T-helper 22 cell (primary cell): ENCODE measurements around the gene TDRD12.
"Not testable (repeated sequence)": the region's sequence is repeated elsewhere in the genome, so short reads cannot be mapped to it uniquely, and the experiment has no call there.

Experiments used
- DNase-seq: peaks from one replicate; pipeline ENCODE4 v3.0.0-alpha.2; 2020; ENCODE audit warnings: low read depth

The TDRD12 gene

DNA sequence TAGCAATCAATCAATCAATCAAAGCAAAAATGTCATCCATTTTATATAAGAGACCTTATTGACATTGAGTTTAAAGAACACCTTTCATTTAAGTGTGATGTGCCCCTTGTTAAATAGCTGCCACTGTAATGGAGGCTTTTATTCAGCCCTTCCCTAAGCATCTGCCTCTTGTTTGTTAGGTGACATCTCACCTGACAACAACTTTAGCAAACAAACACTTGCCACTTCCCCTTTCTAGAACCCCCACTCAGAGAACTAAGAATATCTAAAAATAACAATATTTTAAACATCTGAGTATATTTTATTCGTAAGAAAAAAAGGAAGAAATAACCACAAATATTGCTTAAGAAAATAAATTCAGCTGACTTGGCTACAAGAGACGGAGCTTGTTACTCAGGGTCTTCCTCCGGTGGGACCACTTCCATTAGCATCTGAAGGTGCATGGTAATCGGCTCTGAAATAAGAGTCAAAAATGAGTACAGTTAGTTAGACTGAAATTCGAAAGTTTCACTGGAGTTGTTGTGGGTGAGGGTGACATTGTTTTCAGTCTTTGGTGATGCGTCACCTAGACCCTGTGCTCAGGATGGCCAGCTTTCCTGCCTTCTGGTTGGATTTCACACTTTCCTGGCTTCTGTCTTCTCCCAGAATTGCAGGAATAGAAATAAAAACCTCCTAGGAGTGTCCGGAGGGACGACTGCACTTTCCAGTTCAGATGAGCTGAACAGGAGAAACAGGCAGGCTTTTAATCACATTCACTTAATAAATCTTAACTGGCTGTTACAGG, 110.9 kb downstream of the TDRD12 start:
- DNase-seq, result no peak

- no peak for DNase-seq
These were observed 112.0 kb downstream of the TDRD12 start for GRCh38 chr19:32831611-32832010.

GRCh38 chr19:32832094-32832493, 112.5 kb downstream of the TDRD12 start:
- not testable (repeated sequence) for DNase-seq

DNA sequence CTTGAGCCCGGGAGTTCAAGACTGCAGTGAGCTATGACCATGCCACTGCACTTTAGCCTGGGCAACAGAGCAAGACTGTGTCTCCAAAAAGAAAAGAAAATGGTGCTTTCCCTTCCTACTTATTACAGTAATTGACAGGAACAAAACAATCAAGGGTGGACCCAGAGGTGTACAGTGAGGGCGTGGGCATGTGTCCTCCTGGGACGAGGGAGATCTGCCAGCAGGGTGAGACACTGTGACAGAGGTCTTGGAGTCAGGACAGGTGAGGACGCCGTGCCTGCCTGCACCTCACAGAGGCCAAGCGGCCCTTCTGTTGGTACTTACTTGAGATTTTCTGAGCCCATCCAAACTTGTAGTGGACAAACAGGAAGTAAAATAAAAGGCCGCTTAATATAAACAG, 113.3 kb downstream of the TDRD12 start:
- DNase-seq, result not testable (repeated sequence)

DNA sequence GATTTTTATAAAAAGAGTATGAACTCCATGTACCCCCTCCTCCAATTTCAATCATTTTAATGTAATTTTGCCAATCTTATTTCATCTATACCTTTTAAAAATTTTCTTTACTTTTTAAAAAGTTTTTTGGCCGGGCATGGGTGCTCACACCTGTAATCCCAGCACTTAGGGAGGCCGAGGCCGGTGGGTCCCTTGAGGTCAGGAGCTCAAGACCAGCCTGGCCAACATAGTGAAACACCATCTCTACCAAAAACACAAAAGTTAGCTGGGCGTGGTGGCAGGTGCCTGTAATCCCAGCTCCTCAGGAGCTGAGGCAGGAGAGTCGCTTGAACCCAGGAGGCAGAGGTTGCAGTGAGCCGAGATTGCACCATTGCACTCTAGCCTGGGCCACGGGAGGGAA, 113.8 kb downstream of the TDRD12 start:
- DNase-seq, result not testable (repeated sequence)

DNA sequence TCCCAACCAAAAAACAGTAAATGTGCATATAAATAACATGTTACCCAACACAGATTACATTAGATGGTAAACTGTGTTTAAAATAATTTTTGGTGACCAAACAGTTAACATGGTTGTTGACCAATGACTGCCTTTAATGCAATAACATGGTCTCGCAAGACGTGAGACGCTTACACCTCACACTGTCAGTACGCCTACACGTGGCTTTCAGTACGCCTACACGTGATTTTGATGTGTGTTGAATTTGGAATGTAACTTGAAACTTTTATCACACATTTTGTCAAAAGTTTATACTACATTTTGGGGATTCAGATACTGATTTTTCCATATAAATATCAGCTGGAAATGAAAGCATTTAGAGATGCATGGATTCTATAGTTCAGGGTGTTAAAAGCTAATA, 118.0 kb downstream of the TDRD12 start:
- no peak for DNase-seq

DNA sequence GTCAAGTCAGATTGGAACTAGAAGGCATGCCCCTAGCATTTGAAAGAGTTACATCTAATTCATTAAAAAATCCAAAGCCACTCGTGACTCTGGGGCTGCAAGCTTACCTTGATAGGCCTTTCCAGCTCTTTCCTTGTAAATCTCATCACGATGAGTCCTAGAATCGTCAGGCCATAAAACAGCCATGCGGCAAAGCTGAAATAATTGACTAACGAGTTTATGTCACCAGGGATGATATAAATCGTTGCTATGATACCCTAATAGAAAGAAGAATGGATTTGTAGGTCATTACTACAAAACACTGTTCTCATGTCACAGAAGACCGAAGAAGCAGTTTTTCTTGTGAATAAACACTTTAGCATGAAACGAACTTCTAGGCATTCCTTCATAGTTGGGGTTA, 122.5 kb downstream of the TDRD12 start:
- DNase-seq, result no peak

- DNase-seq, result no peak
These were observed 124.2 kb downstream of the TDRD12 start for GRCh38 chr19:32843716-32844245.

- DNase-seq, result not testable (repeated sequence)
These were observed 128.5 kb downstream of the TDRD12 start for GRCh38 chr19:32848035-32848434.

- DNase-seq, result no peak
These were observed 132.6 kb downstream of the TDRD12 start for GRCh38 chr19:32852216-32852615.

DNA sequence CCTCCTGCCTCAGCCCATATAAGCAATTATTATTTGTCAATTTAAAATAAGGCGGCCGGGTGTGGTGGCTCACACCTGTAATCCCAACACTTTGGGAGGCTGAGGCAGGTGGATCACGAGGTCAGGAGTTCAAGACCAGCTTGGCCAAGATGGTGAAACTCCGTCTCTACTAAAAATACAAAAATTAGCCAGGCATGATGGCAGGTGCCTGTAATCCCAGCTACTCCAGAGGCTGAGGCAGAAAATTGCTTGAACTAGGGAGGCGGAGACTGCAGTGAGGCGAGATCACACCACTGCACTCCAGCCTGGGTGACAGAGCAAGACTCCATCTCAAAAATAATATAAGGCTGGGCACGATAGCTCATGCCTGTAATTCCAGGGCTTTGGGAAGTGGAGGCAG, 137.3 kb downstream of the TDRD12 start:
- not testable (repeated sequence) for DNase-seq

DNA sequence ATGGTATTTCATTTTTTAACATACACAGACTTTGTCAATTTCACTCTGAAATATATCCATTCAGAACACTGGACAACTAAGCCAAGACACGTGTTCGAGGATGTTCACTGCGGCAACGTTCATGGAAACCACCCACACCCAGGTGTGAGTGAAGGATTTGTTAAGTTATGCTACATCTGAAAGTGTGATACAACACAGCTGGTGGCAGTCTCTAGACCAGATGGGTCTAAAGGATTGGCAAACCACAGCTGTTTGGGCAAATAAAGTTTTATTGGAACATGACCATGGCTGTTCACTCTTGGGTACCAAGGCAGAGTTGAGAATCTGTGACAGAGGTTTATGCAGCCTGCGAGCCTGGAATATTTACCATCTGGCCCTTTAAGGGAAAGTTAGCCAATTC, 138.0 kb downstream of the TDRD12 start:
- no peak for DNase-seq

DNA sequence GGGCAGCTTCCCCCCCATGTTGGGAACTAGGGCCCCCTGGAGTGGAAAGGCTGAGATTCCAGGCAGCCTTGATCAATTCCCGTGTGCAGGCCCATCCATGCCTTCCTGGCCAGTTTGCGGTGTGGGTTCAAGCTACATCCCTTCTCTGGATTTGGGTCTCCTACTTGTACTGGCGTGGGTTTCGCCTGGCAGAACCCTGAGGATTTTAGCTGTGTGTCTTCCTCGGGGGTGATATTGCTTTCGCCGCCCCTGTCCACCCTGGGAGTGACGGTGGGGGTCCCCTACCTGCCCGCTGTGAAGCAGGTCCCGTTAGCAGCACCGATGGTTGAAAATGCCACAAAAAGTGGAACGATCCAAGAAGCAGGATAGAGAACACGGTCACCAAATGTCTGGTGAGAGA, 138.6 kb downstream of the TDRD12 start:
- DNase-seq, result no peak

DNA sequence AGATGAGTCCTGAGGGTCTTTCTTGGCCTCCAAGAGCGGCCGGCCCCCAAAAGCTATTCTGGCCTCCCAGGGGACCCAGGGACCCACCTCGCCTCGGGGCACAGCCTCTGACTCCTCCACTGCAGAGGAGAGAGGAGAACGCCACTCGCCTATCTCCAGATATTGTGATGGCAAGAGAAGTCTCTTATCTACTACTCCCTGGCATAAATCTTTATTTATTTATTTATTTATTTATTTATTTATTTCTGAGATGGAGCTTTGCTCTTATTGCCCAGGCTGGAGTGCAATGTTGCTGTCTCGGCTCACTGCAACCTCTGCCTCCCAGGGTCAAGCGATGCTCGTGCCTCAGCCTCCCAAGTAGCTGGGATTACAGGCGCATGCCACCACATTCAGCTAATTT, 139.0 kb downstream of the TDRD12 start:
- no peak for DNase-seq

DNA sequence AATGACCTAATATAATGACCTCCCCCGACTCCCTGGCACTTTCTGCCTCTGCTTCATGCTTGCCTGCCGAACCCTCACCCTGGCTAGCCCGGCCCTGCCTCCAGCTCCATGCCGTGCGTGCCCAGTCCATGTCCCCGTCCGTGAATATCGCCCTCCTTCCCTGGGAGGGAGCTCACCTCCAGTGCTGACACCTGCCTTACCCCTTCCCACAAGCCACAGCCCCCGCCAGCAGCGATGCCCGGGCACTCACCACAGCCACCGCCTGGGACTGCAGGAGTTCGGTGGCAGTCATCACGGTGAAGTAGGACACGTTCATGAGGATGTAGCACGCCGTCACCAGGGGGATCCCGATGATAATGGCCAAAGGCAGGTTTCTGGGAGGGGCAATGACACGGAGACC, 140.0 kb downstream of the TDRD12 start:
- no peak for DNase-seq

DNA sequence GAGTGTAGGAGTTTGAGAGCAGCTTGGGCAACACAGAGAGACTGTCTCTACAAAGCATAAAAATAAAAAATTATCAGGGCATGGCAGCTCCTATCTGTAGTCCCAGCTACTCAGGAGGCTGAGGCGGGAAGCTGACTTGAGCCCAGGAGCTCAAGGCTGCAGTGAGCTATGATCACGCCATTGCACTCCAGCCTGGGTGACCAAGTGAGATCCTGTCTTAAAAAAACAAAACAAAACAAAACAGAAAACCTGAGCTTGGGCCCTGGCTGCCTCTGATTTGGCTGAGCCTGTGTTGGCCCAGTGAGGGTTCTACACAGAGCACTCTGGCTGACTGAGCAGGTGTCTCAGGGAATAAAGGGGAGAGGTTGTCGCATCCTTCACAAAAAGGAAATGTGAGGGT, 142.0 kb downstream of the TDRD12 start:
- DNase-seq, result no peak

GRCh38 chr19:32862173-32862572, 142.6 kb downstream of the TDRD12 start:
- DNase-seq, result no peak

GRCh38 chr19:32862741-32863140, 143.2 kb downstream of the TDRD12 start:
- no peak for DNase-seq

DNA sequence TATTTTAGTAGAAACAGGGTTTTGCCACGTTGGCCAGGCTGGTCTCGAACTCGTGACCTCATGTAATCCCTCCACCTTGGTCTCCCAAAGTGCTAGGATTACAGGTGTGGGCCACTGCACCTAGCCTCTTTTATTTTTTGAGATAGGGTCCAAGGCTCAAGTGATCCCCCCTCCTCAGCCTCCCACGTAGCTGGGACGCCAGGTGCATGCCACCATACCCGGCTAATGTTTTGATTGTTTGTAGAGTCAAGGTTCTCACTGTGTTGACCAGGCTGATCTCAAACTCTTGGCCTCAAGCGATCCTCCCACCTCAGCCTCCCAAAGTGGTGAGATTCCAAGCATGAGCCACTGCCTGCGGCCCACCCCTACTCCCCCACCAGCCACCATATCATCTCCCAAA, 143.7 kb downstream of the TDRD12 start:
- DNase-seq, result no peak

DNA sequence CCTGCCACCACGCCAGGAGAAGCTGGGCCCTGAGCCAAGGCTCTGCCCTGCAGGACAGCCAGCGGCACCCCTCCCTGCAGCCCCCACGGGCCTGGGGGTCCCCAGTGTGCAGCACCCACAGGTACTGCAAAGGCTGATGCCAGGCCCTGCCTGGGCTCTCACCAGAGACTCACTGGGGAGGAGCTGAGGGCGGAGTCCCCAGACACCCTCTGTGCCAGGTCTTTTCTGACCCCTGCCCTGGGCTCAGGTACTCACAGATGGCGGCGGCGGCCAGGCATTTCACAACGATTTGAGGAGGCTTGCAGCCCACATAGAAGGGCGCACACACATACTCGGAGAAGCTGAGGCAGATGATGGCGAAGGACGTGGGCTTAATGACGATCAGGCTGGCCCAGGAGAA, 144.3 kb downstream of the TDRD12 start:
- no peak for DNase-seq

- DNase-seq, result no peak
These were observed 144.9 kb downstream of the TDRD12 start for GRCh38 chr19:32864318-32865007.

DNA sequence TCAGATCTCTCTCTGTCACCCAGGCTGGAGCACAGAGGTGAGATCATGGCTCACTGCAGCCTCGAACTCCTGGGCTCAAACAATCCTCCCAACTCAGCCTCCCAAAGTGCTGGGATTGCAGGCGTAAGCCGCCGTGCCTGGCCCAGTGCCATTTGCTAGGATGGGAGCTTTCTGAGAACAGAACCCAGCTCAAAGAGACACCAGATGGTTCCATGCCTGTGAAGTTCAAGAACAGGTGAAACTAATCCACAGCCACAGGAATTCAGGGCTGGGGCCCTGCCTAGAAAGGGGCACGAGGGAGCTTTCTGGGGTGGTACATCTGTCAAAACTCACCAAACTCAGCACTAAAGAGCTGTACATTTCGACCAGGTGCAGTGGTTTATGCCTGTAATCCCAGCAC, 145.8 kb downstream of the TDRD12 start:
- no peak for DNase-seq

GRCh38 chr19:32866061-32866460, 146.5 kb downstream of the TDRD12 start:
- no peak for DNase-seq
